SK-N-MC (cell line): ENCODE data around the gene FETUB.
"Not testable (repeated sequence)": the region's sequence is repeated elsewhere in the genome, so short reads cannot be mapped to it uniquely, and the experiment has no call there.

Experiments
- DNase-seq: peaks from one replicate; pipeline ENCODE4 v3.0.0-alpha.2; 2011; ENCODE audit warnings: low read depth, low spot score
- H3K27ac ChIP-seq: fragments of 200-600 bp; sonication (generic); 2 replicates; pipeline ENCODE4 v1.5.1; 2016; ENCODE audit warnings: mixed run types
- H3K36me3 ChIP-seq: fragments of 200-600 bp; sonication (generic); 2 replicates; pipeline ENCODE4 v1.6.1; 2017; ENCODE audit warnings: antibody characterized with exemption, low read length, mixed read lengths; ENCODE audit not compliant: insufficient read depth
- H3K4me3 ChIP-seq: fragments of 200-600 bp; sonication (generic); 2 replicates; pipeline ENCODE4 v1.5.1; 2016
- H3K9ac ChIP-seq: fragments of 200-600 bp; sonication (generic); 2 replicates; pipeline ENCODE4 v1.8.0; 2017; ENCODE audit warnings: mixed run types, mixed read lengths; ENCODE audit not compliant: insufficient read length
- H3K9me3 ChIP-seq: fragments of 200-600 bp; sonication (generic); 2 replicates; pipeline ENCODE4 v1.6.1; 2017; ENCODE audit warnings: low read depth, mild to moderate bottlenecking, antibody characterized with exemption, low read length, moderate library complexity, mixed read lengths
- EZH2 ChIP-seq: fragments of 200-600 bp; sonication (generic); IDR thresholded peaks from one replicate; pipeline ENCODE4 v1.6.1; 2017; ENCODE audit warnings: antibody characterized with exemption
- FOXP2 ChIP-seq: optimal IDR thresholded peaks from 2 replicates; pipeline ENCODE3; 2011; ENCODE audit warnings: mild to moderate bottlenecking, moderate library complexity; ENCODE audit not compliant: insufficient read depth; ENCODE audit errors: extremely low read length, control extremely low read depth
- POLR2AphosphoS5 ChIP-seq: IDR thresholded peaks from 2 replicates; pipeline ENCODE4 v1.6.1; 2012; ENCODE audit warnings: mild to moderate bottlenecking, low read depth, low read length, borderline replicate concordance

FETUB gene

DNA sequence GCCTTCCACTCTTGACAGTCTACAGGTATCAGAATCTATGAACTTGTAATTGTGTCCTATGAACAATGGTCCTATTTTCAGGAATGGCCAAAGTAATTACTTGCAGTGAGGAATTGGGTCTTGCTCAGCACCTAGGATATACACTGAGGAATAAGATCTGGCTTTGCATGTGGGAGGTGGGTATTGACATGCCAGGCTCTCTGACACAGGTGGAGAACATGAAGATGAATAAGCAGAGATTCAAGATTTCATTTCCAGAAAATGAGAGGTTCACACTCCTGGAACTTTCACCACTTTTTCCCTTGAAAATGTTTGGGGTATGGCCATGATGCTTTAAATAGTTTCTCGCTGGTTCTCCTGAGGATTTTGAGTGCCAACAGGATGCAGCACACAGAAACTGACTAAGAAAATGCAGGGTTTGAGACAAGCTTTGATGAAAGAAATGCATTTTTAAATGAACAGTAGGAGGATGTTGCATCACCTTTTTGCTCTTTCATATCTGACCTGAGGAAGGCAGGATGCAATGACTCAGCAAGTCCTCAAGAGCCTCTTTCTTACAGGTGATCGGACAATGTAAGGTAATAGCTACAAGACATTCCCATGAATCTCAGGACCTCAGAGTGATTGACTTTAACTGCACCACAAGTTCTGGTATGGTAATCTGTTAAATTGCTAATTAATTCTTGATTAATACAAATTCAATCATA is 29.3 kb downstream of the FETUB start:
- Histone ChIP-seq H3K27ac (no peak overlapping the region), H3K9ac (no peak overlapping the region), H3K4me3 (no peak overlapping the region), H3K9me3 (no peaks in the 10 kb centered on the region), H3K36me3 (no peaks in the 10 kb centered on the region)
- TF ChIP-seq FOXP2 = no peak
- no peak for TF ChIP-seq EZH2
- TF ChIP-seq POLR2AphosphoS5 = no peak
- DNase-seq = no peak

DNA sequence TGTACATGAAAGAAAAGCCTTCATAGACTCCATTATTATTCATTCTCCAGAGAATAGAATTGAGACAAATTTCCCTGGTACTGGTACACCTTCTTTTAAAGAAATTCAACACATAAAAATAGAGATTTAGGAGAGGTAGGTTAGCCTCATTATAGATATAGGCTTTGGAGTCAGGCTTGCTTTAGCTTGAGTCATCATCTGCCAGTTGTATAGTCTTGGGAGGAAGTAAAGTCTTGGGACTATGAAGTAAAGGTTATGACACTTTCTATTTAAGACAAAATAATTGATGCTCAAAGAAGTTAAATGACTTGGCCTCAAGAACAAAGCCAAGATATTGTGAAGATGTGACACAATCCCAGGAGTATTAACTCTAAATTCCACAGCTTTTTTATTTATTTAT is 30.0 kb downstream of the FETUB start:
- no peak for DNase-seq
- no peaks in the 10 kb centered on the region for H3K36me3 ChIP-seq
- H3K27ac ChIP-seq = no peak overlapping the region

DNA sequence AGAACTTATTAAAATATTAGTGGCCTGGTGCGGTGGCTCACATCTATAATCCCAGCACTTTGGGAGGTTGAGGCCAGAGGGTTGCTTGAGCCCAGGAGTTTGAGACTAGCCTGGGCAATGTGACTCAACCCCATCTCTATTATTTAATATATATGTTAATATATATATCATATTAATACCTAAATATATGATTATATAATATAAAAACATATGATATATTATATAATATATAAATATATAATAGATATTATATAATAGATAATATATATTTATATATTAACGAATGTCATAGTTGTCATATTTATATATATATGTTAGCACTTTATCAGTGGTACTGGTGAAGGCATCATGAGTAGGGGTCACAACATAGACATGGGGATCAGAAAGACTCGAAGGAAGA is 30.9 kb downstream of the FETUB start:
- H3K9me3 ChIP-seq = no peaks in the 10 kb centered on the region
- no peak for TF ChIP-seq POLR2AphosphoS5
- no peak for TF ChIP-seq EZH2
- no peak for TF ChIP-seq FOXP2
- no peak overlapping the region for H3K4me3 ChIP-seq
- DNase-seq = no peak
- no peak overlapping the region for H3K27ac ChIP-seq
- no peaks in the 10 kb centered on the region for H3K36me3 ChIP-seq
- H3K9ac ChIP-seq = no peak overlapping the region

More for the DNA sequence above, 30.0 kb downstream of the FETUB start:
- Histone ChIP-seq H3K9ac (no peak overlapping the region), H3K9me3 (no peaks in the 10 kb centered on the region), H3K4me3 (no peak overlapping the region)
- no peak for TF ChIP-seq FOXP2
- TF ChIP-seq EZH2 = no peak
- no peak for TF ChIP-seq POLR2AphosphoS5

DNA sequence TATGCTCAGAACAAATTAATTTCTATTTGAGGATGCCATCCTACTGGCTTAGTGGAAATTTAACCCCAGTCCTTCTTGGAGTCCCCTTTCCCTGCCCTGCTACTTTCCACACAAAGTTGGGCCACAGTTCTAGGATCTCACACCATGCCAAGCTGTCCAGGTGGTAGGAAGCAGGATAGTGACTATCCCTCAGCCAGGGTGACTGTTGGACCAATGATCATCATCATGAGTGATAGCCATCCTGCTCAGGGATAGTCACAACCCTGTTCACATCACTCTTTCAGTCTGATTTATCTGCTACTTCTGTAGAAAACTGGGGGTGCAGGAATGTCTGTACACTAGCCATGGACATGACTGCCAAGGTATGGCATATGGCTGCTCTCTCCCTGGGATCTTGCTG is 38.4 kb downstream of the FETUB start:
- TF ChIP-seq EZH2 (no peak), FOXP2 (no peak), POLR2AphosphoS5 (no peak)
- Histone ChIP-seq H3K9ac (no peak overlapping the region), H3K4me3 (no peak overlapping the region), H3K36me3 (no peaks in the 10 kb centered on the region), H3K9me3 (no peaks in the 10 kb centered on the region), H3K27ac (no peak overlapping the region)
- DNase-seq = no peak

DNA sequence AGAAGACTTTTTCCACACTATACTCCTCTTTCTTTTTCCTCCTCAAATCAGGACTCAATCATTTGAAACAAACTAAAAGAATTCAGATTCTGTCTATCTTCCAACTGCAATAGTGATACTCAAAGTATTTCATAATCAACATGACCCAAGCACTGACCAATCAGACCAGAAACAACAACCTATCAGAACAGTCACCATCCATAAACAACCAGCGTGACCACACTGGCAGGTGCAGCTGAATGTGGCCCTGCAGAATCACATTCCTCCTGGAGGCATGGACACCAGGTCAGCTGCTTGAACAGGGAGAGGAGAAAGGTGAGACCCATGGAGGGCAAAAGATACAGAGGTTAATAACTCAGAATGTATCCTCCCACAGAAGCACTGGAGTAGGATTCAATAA is 39.0 kb downstream of the FETUB start:
- TF ChIP-seq EZH2 (no peak), POLR2AphosphoS5 (no peak), FOXP2 (no peak)
- Histone ChIP-seq H3K9ac (no peak overlapping the region), H3K27ac (no peak overlapping the region), H3K36me3 (no peaks in the 10 kb centered on the region), H3K4me3 (no peak overlapping the region), H3K9me3 (no peaks in the 10 kb centered on the region)
- DNase-seq = no peak

DNA sequence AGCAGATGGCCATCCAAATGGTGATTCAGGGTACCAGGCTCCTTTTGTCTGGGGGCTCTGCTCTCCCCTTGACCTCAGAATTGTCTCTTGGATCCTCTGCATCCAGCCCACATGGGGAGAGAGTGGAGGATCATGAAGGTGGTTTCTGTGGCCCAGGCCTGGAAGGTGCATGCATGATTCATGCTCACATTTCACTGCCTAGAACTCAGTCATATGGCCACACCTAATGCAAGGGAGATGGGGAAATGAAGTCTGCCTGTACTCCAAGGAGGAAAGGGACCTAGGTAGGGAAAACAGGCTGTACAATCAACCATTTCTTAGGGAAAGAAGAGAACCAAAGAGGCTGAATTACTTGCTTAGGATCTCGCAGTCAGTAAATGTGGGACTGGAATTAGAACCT is 40.7 kb downstream of the FETUB start:
- H3K4me3 ChIP-seq = no peak overlapping the region
- no peak for DNase-seq
- H3K27ac ChIP-seq = no peak overlapping the region
- H3K9ac ChIP-seq = no peak overlapping the region
- TF ChIP-seq FOXP2 (no peak), EZH2 (no peak), POLR2AphosphoS5 (no peak)
- H3K36me3 ChIP-seq = no peaks in the 10 kb centered on the region
- H3K9me3 ChIP-seq = no peaks in the 10 kb centered on the region

DNA sequence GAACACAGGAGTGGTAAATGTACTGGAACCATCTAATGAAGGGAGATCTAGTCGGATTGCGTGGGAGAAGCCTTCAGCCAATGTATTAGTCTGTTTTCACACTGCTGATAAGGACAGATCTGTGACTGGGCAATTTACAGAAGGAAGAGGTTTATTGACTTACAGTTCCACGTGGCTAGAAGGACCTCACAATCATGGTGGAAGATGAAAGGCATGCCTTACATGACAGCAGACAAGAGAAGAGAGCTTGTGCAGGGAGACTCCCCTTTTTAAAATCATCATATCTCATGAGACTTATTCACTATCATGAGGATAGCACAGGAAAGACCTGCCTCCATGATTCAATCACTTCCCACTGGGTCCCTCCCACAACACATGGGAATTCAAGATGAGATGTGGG is 42.6 kb downstream of the FETUB start:
- Histone ChIP-seq H3K4me3 (no peak overlapping the region), H3K27ac (no peak overlapping the region), H3K9me3 (no peaks in the 10 kb centered on the region), H3K36me3 (no peaks in the 10 kb centered on the region), H3K9ac (no peak overlapping the region)
- TF ChIP-seq POLR2AphosphoS5 (no peak), EZH2 (no peak), FOXP2 (no peak)
- no peak for DNase-seq

DNA sequence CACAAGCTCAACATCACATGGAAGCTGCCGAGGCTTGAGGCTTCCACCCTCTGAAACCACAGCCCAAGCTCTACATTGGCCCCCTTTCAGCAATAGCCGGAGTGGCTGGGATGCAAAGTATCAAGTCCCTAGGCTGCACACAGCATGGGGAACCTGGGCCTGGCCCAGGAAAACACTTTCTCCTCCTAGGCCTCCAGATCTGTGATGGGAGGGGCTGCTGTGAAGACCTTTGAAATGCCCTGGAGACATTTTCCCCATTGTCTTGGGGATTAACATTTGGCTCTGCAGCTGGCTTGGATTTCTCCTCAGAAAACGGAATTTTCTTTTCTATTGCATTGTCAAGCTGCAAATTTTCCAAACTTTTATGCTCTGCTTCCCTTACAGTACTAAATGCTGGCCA is 43.8 kb downstream of the FETUB start:
- H3K36me3 ChIP-seq = no peaks in the 10 kb centered on the region
- TF ChIP-seq EZH2 = no peak
- TF ChIP-seq POLR2AphosphoS5 = no peak
- TF ChIP-seq FOXP2 = no peak
- H3K9me3 ChIP-seq = no peaks in the 10 kb centered on the region
- no peak for DNase-seq
- H3K4me3 ChIP-seq = no peak overlapping the region
- H3K9ac ChIP-seq = no peak overlapping the region
- H3K27ac ChIP-seq = no peak overlapping the region

DNA sequence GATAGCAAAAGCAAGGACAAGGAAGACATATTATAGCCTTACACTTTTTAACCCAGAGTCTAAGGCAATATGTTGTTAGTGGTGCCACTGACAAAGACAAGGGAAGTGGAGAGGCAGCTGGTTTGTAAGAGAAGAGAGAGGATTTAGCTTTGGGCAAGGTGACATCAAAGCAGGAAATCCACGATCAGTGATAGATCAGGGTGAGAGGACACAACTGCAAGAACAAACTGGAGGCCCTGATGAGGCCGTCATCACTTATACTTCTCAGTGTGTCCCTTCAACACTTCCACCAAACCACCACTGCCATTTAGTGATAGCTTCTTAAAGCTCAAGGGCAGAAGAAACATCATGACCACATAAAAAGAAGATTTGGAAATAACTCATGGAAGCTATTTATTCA is 46.3 kb downstream of the FETUB start:
- H3K4me3 ChIP-seq, H3K27ac ChIP-seq, H3K9me3 ChIP-seq, H3K36me3 ChIP-seq, H3K9ac ChIP-seq, DNase-seq: not testable (repeated sequence)
